Right lobe of liver (tissue), 6 donors: ENCODE measurements around the gene ADGRV1. TPM values are rescaled to one million over a fixed set of nuclear protein-coding genes. Genes with fewer than 3 reads are reported as not detected.

Experiments used
- ATAC-seq, 4 donors: fragments of 200-7000 bp; cut with Tn5 transposase; one replicate each; pipeline ENCODE4 v1.9.1; 2020; ENCODE audit warnings: mild to moderate bottlenecking in 4 of 4, moderate library complexity in 4 of 4
- DNase-seq, 3 donors: peaks; one replicate each; pipeline ENCODE4 v3.0.0-alpha.2; 2020
- H3K27ac ChIP-seq, 3 donors: fragments of 200-600 bp; one replicate each; pipeline ENCODE4 v1.8.0; 2022
- H3K27me3 ChIP-seq, 2 donors: fragments of 200-600 bp; one replicate each; pipeline ENCODE4 v1.8.0; 2022
- H3K36me3 ChIP-seq, 4 donors: fragments of 200-600 bp; sonication (generic) in 1 of 4; one replicate each; pipeline versions ENCODE4 v1.5.1 to v1.8.0; 2017 to 2022; ENCODE audit warnings: control low read depth in 1 of 4
- H3K4me1 ChIP-seq, 4 donors: fragments of 200-600 bp; sonication (generic) in 1 of 4; one replicate each; pipeline versions ENCODE4 v1.5.1 to v1.8.0; 2017 to 2022; ENCODE audit warnings: control low read depth in 1 of 4
- H3K4me3 ChIP-seq, 3 donors: fragments of 200-600 bp; one replicate each; pipeline ENCODE4 v1.8.0; 2022
- H3K9me3 ChIP-seq, 4 donors: fragments of 200-600 bp; sonication (generic) in 1 of 4; one replicate each; pipeline versions ENCODE4 v1.5.1 to v1.8.0; 2017 to 2022; ENCODE audit warnings: control low read depth in 1 of 4
- POLR2A ChIP-seq: fragments of 450-650 bp; IDR thresholded peaks from one replicate; pipeline ENCODE4 v1.6.1; 2017; ENCODE audit warnings: antibody characterized with exemption, mild to moderate bottlenecking
- WGBS: methylation state at CpG from one replicate; pipeline ENCODE4 v1.1.6; 2018; ENCODE audit warnings: low coverage, low lambda C conversion rate; ENCODE audit not compliant: insufficient coverage; ENCODE audit errors: missing lambda C conversion rate; 5-methylcytosine and 5-hydroxymethylcytosine counted together
- intact Hi-C, 2 donors: fragments of 100-400 bp; cut with DNase I; formaldehyde crosslinking; loops; one replicate each; pipeline versions ENCODE4 v1.11.2 to v1.14.1; 2022
- total RNA-seq, 6 experiments: library from RNA; depleted of rRNA in 2 of 6; stranded (reverse); fragments of >200 nt in 2 of 6; fragmentation: NEBNext Ultra II Directional in 3 of 6; extraction: Animal tissue kit (Norgen Biotek cat#: 25700) in 3 of 6; gene quantifications; one replicate each; pipeline versions ENCODE4 v1.1.0 to v1.2.4, GENCODE V29; 2016 to 2023
- TF ChIP-seq, protein P1 (sequence below), 4 donors: fragments of 200-600 bp in 3 of 4; fragments of 450-650 bp in 1 of 4; IDR thresholded peaks; one replicate each; pipeline versions ENCODE4 v1.5.1 to v1.8.0; 2016 to 2022; ENCODE audit warnings: antibody characterized with exemption in 4 of 4, mild to moderate bottlenecking in 2 of 4
- donor health status: DM: no; HTN: yes; CAD: no.
- donor health status: DM: no; HTN: no; CAD: no.
- donor health status: DM: no; HTN: no; CAD: no.
- donor health status: DM: no; HTN: yes; CAD: no.
- donor health status: DM: no; HTN: yes; CAD: no.

The ADGRV1 gene
- total RNA-seq, 6 experiments from 2014 or later = 4.5 to 15.9 (median 7.4) TPM

DNA sequence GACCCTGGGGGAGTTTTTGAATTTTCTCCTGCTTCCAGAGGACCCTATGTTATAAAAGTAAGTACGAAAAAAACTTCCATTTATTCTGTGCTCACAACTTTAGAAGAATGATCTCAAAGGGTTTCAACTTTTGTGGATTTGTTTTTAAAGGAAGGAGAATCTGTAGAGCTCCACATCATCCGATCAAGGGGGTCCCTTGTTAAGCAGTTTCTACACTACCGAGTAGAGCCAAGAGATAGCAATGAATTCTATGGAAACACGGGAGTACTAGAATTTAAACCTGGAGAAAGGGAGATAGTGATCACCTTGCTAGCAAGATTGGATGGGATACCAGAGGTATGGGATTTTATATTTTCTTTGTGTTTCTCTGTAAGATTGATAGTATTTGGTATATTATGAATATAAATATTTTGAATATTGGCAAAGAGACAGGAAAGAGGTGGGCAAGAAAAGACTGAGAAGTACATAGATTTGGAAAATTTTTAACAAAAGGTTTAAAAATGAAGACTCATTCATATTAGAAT lies 84.2 kb downstream of the ADGRV1 start:
- Histone ChIP-seq H3K4me1 (no peaks in the 10 kb centered on the region), H3K36me3 (no peaks in the 10 kb centered on the region), H3K9me3 (no peaks in the 10 kb centered on the region), H3K27ac (no peak overlapping the region), H3K27me3 (no peaks in the 10 kb centered on the region), H3K4me3 (no peak overlapping the region)
- intact Hi-C loops = no loop called here
- TF ChIP-seq POLR2A = no peak
- TF ChIP-seq, protein P1, sequence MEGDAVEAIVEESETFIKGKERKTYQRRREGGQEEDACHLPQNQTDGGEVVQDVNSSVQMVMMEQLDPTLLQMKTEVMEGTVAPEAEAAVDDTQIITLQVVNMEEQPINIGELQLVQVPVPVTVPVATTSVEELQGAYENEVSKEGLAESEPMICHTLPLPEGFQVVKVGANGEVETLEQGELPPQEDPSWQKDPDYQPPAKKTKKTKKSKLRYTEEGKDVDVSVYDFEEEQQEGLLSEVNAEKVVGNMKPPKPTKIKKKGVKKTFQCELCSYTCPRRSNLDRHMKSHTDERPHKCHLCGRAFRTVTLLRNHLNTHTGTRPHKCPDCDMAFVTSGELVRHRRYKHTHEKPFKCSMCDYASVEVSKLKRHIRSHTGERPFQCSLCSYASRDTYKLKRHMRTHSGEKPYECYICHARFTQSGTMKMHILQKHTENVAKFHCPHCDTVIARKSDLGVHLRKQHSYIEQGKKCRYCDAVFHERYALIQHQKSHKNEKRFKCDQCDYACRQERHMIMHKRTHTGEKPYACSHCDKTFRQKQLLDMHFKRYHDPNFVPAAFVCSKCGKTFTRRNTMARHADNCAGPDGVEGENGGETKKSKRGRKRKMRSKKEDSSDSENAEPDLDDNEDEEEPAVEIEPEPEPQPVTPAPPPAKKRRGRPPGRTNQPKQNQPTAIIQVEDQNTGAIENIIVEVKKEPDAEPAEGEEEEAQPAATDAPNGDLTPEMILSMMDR (IDR thresholded peaks at IDR 0.05) = no peak
- WGBS = 50% methylated on average over 4 of the region's 4 CpGs
- no peak for ATAC-seq
- no peak for DNase-seq

DNA sequence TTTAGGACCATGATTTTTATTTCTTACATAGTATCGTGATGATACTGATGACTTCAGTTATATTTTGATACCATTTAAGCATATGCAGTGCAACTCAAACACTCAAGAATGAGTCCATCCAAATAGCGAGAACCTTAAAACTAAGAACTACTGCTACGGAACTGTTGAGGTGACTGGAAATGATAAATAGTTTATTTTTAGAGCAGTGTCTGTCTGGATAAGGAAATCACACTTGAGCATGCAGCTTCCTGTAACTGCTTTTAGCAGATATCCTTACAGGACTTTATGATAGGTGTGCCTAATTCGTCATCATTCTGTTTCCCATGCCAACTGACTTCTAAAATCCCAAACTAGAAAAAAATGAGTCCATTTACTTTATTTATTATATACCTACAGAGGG lies 85.5 kb downstream of the ADGRV1 start:
- H3K36me3 ChIP-seq = no peaks in the 10 kb centered on the region
- H3K27me3 ChIP-seq = no peaks in the 10 kb centered on the region
- H3K9me3 ChIP-seq = no peaks in the 10 kb centered on the region
- no peak overlapping the region for H3K4me3 ChIP-seq
- H3K4me1 ChIP-seq = no peaks in the 10 kb centered on the region
- H3K27ac ChIP-seq = no peak overlapping the region
- intact Hi-C loops = no loop called here
- no peak for TF ChIP-seq POLR2A
- TF ChIP-seq, protein P1 (IDR thresholded peaks at IDR 0.05) = no peak
- ATAC-seq (no peak), DNase-seq (no peak)
- 31% methylated on average over 4 of the region's 4 CpGs for WGBS

DNA sequence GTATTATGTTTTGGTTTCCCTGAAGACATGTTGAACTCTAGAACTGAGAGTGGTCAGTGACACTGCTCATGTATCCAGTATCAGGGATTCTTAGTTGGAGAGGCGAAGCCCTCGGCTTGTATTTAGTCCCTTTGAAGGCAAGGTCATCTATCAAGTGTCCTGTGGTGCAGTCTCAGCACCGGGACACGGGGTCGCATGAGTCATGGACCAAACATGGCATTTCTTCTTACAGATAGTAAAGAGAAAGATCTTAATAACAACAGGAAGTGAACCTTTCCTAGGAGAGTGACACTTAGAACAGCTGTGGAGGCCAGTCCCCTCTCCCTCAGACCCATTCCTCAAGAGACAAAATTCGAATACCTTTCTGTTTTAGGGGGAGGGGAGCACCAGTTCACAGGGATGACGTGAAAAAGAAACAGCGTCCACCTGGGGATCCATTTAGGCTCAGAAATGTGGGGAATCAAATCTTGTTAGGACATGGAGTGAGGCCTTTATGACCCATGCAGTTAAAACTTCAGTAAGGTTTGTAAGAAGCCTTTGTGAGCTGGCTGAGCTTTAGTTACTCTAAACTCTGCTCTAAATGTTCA lies 86.5 kb downstream of the ADGRV1 start:
- no peaks in the 10 kb centered on the region for H3K9me3 ChIP-seq
- DNase-seq = no peak
- H3K27ac ChIP-seq = no peak overlapping the region
- no peaks in the 10 kb centered on the region for H3K36me3 ChIP-seq
- no peaks in the 10 kb centered on the region for H3K27me3 ChIP-seq
- H3K4me3 ChIP-seq = no peak overlapping the region
- intact Hi-C loops = no loop called here
- no peaks in the 10 kb centered on the region for H3K4me1 ChIP-seq
- WGBS = 45% methylated on average over 8 of the region's 8 CpGs
- peak in 1 of 4 donors; percentile 54 for ATAC-seq
- TF ChIP-seq, protein P1 (IDR thresholded peaks at IDR 0.05) = no peak
- TF ChIP-seq POLR2A = no peak

DNA sequence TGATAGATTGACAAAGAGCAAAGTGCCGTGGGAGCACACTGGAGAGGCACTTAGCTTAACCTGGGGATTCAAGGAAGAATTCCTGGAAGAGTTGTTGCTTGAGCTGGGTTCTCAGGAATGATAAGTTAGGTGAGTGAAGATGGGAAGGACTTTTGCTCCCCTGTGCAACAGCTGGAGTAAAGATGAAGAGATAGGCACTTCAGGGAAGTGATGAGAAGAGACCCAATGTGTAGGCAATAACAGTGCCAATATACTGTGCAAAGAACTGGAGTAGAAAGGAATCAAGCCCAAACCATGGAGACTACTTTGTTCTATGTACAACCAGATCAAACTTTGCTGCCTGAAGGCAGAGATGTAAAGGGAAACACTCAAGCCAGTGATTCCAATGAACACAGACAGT lies 92.2 kb downstream of the ADGRV1 start:
- DNase-seq (no peak), ATAC-seq (no peak)
- Histone ChIP-seq H3K27ac (no peak overlapping the region), H3K36me3 (no peaks in the 10 kb centered on the region), H3K4me3 (no peak overlapping the region), H3K27me3 (no peaks in the 10 kb centered on the region), H3K9me3 (no peaks in the 10 kb centered on the region), H3K4me1 (no peaks in the 10 kb centered on the region)
- intact Hi-C loops = no loop called here
- TF ChIP-seq POLR2A = no peak
- TF ChIP-seq, protein P1 (IDR thresholded peaks at IDR 0.05) = no peak
- 27% methylated on average over 1 of the region's 1 CpG for WGBS
